Activated naive CD8-positive, alpha-beta T cell treated with anti-CD3 and anti-CD28 coated beads, Interleukin-2, amount 10 ng/mL, durations not matched to agents 7 days and 5 days (primary cell): ENCODE data around the gene SLC25A47. TPM values are rescaled to one million over a fixed set of nuclear protein-coding genes. Genes with fewer than 3 reads are reported as not detected.
"Not testable (repeated sequence)": the region's sequence is repeated elsewhere in the genome, so short reads cannot be mapped to it uniquely, and the experiment has no call there.

Experiments used
- ATAC-seq: fragments of 150-1000 bp; cut with Tn5 transposase; one replicate; pipeline ENCODE4 v1.10.0; 2021; ENCODE audit warnings: low read depth, moderate library complexity
- POLR2A ChIA-PET: fragments of 350-600 bp; sonication (Branson Sonifier 250); formaldehyde crosslinking; loops from one replicate; lab custom pipeline; 2021; ENCODE audit warnings: antibody characterized with exemption; lab: Charles Lee
- DNase-seq: peaks from one replicate; pipeline ENCODE4 v3.0.0; 2021
- H3K27ac Mint-ChIP-seq: one replicate; pipeline ENCODE4 v1.8.0; 2022; ENCODE audit warnings: mild to moderate bottlenecking, mixed read lengths
- H3K27me3 Mint-ChIP-seq: one replicate; pipeline ENCODE4 v1.8.0; 2022; ENCODE audit warnings: mild to moderate bottlenecking, moderate library complexity, mixed read lengths
- H3K36me3 Mint-ChIP-seq: one replicate; pipeline ENCODE4 v1.8.0; 2021; ENCODE audit warnings: mild to moderate bottlenecking, mixed read lengths
- H3K4me1 Mint-ChIP-seq: one replicate; pipeline ENCODE4 v1.8.0; 2021; ENCODE audit warnings: mixed read lengths
- H3K4me3 Mint-ChIP-seq: one replicate; pipeline ENCODE4 v1.8.0; 2022; ENCODE audit warnings: mild to moderate bottlenecking, moderate library complexity, mixed read lengths
- H3K9me3 Mint-ChIP-seq: one replicate; pipeline ENCODE4 v1.8.0; 2021; ENCODE audit warnings: mixed read lengths
- total RNA-seq, 2 experiments: library from RNA; stranded (reverse); gene quantifications; one replicate each; pipeline ENCODE4 v1.2.3, GENCODE V29; 2021

Gene SLC25A47
- total RNA-seq, 2 experiments from 2014 or later, result not detected

- Mint-ChIP-seq H3K27ac (peak overlapping the region; percentile 71), H3K4me1 (peaks cover 7% of the 10 kb centered on the region), H3K9me3 (no peaks in the 10 kb centered on the region), H3K4me3 (peak overlapping the region; percentile 79), H3K27me3 (no peaks in the 10 kb centered on the region), H3K36me3 (no peaks in the 10 kb centered on the region)
- ATAC-seq (no peak), DNase-seq (no peak)
- POLR2A ChIA-PET, result no interaction called here
Observed at GRCh38 chr14:100285913-100286400, 37.2 kb upstream of the SLC25A47 start.

DNA sequence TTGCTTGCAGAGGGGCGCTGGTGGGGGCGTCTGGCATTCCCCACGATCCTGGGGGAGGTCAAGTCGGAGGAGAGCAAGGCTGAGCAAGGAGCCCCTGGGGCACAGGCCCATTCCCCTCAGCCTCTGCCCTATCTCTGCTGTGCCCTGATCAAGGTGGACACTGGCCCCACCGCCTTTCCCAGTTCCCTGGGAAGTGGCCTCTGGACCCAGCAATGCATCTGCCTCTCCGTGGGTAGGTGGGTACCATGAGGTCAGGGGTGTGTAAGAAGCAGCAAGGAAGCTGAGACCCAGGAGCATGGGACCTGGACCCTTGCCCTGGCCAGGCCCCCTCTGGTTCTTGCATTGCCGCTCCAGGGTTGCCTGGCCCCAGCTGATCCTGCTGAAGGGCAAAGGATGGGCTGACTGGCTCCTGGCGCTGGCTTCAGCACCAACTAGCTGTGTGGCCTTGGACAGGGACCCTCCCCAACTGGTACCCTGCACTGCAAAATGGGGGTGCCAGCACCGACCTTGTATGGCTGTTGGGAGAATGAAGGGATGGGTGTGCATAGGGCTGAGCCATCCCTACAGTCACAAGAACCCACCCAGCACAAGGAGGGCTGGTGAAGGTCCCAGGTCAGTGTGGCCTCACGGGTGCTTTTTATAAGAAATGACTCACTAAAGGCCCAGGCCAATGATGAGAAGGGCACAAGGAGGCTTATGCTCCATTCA is 36.5 kb upstream of the SLC25A47 start:
- Mint-ChIP-seq H3K4me1 (peaks cover 7% of the 10 kb centered on the region), H3K4me3 (no peak overlapping the region), H3K27me3 (no peaks in the 10 kb centered on the region), H3K36me3 (no peaks in the 10 kb centered on the region), H3K9me3 (no peaks in the 10 kb centered on the region), H3K27ac (no peak overlapping the region)
- POLR2A ChIA-PET, result no interaction called here
- peak; percentile 20 for DNase-seq
- no peak for ATAC-seq

GRCh38 chr14:100287202-100287997 is 35.7 kb upstream of the SLC25A47 start:
- Mint-ChIP-seq H3K9me3 (no peaks in the 10 kb centered on the region), H3K4me1 (peaks cover 7% of the 10 kb centered on the region), H3K36me3 (no peaks in the 10 kb centered on the region), H3K27me3 (no peaks in the 10 kb centered on the region), H3K4me3 (no peak overlapping the region), H3K27ac (no peak overlapping the region)
- no peak for ATAC-seq
- DNase-seq, result peak; percentile 19
- POLR2A ChIA-PET, result no interaction called here

GRCh38 chr14:100287998-100288295 is 35.2 kb upstream of the SLC25A47 start:
- POLR2A ChIA-PET, H3K4me3 Mint-ChIP-seq, H3K4me1 Mint-ChIP-seq, H3K36me3 Mint-ChIP-seq, DNase-seq, H3K27me3 Mint-ChIP-seq, ATAC-seq, H3K27ac Mint-ChIP-seq, H3K9me3 Mint-ChIP-seq: not testable (repeated sequence)

DNA sequence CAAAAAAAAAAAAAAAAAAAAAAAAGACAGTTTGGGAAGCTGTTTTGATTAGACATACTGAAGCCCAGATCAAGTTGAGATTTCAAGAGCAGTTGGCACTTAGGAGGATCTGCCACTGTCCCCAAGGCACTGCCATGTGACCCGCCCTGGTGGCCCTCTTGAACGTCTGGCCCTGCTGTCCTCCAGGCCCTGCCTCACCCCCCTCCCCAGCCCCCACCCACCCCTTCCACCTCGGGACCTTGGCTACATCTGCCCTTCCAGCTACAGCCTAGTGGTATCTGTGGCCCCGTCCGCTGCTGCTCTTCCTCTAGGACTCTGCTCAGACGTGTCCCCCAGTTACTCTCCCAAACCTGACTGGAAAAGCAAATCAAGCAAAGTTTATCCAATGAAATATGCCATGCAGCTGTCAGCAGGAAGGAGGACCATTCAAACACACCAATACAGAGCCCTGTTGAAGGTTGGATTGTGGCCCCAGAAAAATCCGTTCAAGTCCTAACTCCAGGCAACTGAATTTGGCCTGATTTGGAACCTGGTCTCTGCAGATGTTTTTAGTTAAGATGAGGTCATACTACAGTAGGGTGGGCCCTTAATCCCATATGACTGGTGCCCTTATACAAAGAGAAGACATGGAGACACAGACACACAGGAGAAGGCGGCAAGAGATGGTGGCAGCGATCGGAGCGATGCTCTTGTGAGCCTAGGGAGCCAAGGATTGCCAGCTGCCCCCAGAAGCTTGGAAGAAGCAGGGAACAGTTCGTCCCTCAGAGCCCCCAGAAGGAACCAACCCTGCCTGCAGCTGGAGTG is 34.6 kb upstream of the SLC25A47 start:
- ATAC-seq, result no peak

GRCh38 chr14:100289916-100290606 is 33.1 kb upstream of the SLC25A47 start:
- H3K36me3 Mint-ChIP-seq, result no peaks in the 10 kb centered on the region
- no peak overlapping the region for H3K27ac Mint-ChIP-seq
- no peak for ATAC-seq
- DNase-seq, result peak; percentile 26
- POLR2A ChIA-PET, result interaction anchor here (0.7 kb wide), 1 partner anchor 53 kb away, joined by 3 read pairs; no protein-coding TSS in a partner anchor
- no peaks in the 10 kb centered on the region for H3K27me3 Mint-ChIP-seq
- H3K4me3 Mint-ChIP-seq, result no peak overlapping the region
- H3K9me3 Mint-ChIP-seq, result no peaks in the 10 kb centered on the region
- peaks cover 3% of the 10 kb centered on the region for H3K4me1 Mint-ChIP-seq

More for the DNA sequence above, 34.6 kb upstream of the SLC25A47 start:
- Mint-ChIP-seq H3K4me3 (no peak overlapping the region), H3K27ac (no peak overlapping the region), H3K4me1 (peaks cover 7% of the 10 kb centered on the region), H3K27me3 (no peaks in the 10 kb centered on the region), H3K36me3 (no peaks in the 10 kb centered on the region), H3K9me3 (no peaks in the 10 kb centered on the region)
- DNase-seq, result no peak
- POLR2A ChIA-PET, result no interaction called here

DNA sequence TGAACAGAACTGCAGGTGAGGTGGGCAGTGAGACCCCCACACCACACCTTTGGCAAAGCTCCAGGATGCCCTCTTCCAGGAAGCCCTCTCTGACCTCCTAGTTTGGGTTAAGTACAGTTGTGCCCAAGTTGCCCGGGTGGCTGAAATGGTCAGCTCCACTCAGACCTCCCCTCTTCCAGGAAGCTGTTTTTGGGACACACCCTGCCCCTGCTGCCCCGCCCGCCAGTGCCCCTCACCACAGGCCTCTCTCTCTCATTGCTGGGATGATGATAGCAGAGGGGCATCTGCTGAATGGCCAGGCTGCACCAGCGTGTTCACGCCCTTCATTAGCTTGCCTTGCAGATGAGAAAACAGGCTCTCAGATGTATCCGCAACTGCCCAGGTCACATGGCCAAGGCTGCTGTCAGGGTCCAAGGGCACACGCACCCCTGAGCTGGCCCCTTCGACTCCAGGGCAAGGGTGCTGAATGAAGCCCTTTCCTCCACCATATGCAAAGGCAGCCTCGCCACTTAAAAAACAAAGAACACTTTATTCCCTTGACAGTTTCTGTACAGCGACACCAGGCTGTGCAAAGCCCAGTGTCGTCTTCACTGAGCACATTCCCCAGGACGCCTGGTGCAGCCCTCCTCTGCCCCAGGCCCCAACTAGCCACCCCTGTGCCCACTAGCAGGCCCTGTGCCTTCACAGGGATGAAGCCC is 32.4 kb upstream of the SLC25A47 start:
- Mint-ChIP-seq H3K27me3 (no peaks in the 10 kb centered on the region), H3K36me3 (no peaks in the 10 kb centered on the region), H3K9me3 (no peaks in the 10 kb centered on the region), H3K4me1 (peaks cover 3% of the 10 kb centered on the region), H3K27ac (no peak overlapping the region), H3K4me3 (no peak overlapping the region)
- ATAC-seq (no peak), DNase-seq (no peak)
- POLR2A ChIA-PET, result interaction anchor here (0.6 kb wide), 1 partner anchor 11 kb away, joined by 3 read pairs; no protein-coding TSS in a partner anchor

GRCh38 chr14:100291305-100292075 is 31.6 kb upstream of the SLC25A47 start:
- no peaks in the 10 kb centered on the region for H3K27me3 Mint-ChIP-seq
- H3K4me1 Mint-ChIP-seq, result no peaks in the 10 kb centered on the region
- DNase-seq, result peak; percentile 21
- no peaks in the 10 kb centered on the region for H3K36me3 Mint-ChIP-seq
- no peak overlapping the region for H3K4me3 Mint-ChIP-seq
- no peaks in the 10 kb centered on the region for H3K9me3 Mint-ChIP-seq
- no peak overlapping the region for H3K27ac Mint-ChIP-seq
- ATAC-seq, result no peak
- POLR2A ChIA-PET, result interaction anchor here (0.6 kb wide), 1 partner anchor 10 kb away, joined by 3 read pairs; no protein-coding TSS in a partner anchor

DNA sequence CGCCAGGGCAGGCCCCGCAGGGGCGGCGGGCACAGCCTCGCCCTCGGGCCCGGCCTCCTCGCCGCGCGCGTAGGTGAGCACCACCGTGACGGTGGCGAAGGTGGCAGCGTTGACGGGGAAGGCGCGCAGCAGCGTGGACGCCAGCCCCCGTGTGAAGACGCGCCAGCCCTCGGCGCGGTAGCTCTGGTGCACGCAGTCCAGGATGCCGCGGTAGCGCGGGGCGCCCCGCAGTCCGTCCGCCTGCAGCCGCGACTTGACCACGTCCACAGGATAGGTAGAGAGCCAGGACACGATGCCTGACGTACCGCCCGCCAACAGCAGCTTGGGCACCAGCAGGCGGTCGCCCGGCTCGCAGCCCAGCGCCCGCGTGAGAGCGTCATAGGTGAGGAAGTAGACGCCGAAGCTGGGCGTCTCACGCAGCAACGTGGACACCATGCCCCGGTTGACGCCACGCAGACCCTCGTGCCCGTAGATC is 30.8 kb upstream of the SLC25A47 start:
- POLR2A ChIA-PET, result no interaction called here
- H3K4me1 Mint-ChIP-seq, result no peaks in the 10 kb centered on the region

DNA sequence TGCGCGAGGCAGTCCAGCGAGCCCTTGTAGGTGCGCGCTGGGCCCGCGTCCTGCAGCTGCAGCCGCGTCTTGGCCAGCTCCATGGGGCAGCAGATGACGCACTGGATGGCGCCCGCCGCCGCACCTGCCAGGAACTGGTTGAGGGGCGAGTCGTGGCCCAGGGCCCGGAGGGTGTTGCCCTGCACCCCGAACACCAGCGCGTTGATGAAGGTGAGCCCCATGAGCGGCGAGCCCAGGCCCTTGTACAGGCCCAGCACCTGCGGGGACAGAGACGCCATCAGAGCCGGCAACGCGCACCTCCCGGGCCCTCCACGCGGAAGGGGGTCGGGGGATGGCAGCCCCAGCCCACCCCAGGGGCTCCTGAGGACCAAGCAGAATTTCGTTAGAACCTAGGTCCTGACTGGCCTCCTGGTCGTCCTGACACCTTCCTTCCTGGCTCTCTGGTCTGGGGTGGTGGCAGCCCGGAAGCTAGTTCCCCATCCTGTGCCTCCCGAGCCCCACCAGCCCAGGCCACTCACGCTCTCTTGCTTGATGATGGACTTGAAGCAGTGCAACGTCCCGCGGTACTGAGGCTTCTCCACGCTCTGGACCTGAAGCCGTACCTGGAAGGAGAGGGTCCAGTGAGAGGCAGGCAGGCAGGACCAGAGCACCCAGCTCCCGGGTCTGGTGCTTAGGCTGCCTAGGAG is 30.2 kb upstream of the SLC25A47 start:
- ATAC-seq (no peak), DNase-seq (peak; percentile 27)
- POLR2A ChIA-PET, result no interaction called here
- Mint-ChIP-seq H3K4me3 (no peak overlapping the region), H3K27me3 (no peaks in the 10 kb centered on the region), H3K36me3 (no peaks in the 10 kb centered on the region), H3K9me3 (no peaks in the 10 kb centered on the region), H3K27ac (no peak overlapping the region), H3K4me1 (no peaks in the 10 kb centered on the region)

More for the DNA sequence above, 30.8 kb upstream of the SLC25A47 start:
- peak; percentile 25 for DNase-seq
- Mint-ChIP-seq H3K36me3 (no peaks in the 10 kb centered on the region), H3K27me3 (no peaks in the 10 kb centered on the region), H3K9me3 (no peaks in the 10 kb centered on the region), H3K4me3 (no peak overlapping the region), H3K27ac (no peak overlapping the region)
- no peak for ATAC-seq

GRCh38 chr14:100293497-100294212 is 29.5 kb upstream of the SLC25A47 start:
- Mint-ChIP-seq H3K27ac (no peak overlapping the region), H3K27me3 (no peaks in the 10 kb centered on the region), H3K36me3 (no peaks in the 10 kb centered on the region), H3K4me3 (no peak overlapping the region), H3K9me3 (no peaks in the 10 kb centered on the region), H3K4me1 (no peaks in the 10 kb centered on the region)
- ATAC-seq, result no peak
- POLR2A ChIA-PET, result no interaction called here
- peak; percentile 16 for DNase-seq
